HEK293 (cell line): ENCODE measurements around the gene NAIF1.
A peak's percentile ranks its signal among the peaks of the same experiment; 100 is the strongest.

ENCODE experiments used
- CTCF ChIA-PET: fragments of 350-600 bp; formaldehyde crosslinking; extraction: SDS; loops from one replicate; lab custom pipeline; 2021; ENCODE audit warnings: antibody characterized with exemption; lab: Yijun Ruan, JAX
- POLR2A ChIA-PET: fragments of 300-600 bp; formaldehyde crosslinking; extraction: SDS; loops from one replicate; lab custom pipeline; 2020; ENCODE audit warnings: antibody characterized with exemption, inconsistent platforms; lab: Yijun Ruan, JAX
- H3K27ac ChIP-seq: fragments of 200-500 bp; sonication (Bioruptor generic); 2 replicates; pipeline ENCODE4 v1.5.1; 2014; ENCODE audit warnings: low read depth, low read length, control low read depth, inconsistent platforms; ENCODE audit errors: extremely low read depth
- H3K36me3 ChIP-seq, 2 experiments: fragments of 200-500 bp in 1 of 2; sonication (Bioruptor generic) in 1 of 2; 1 replicate in 1 of 2; 2 replicates in 1 of 2; pipeline ENCODE4 v1.5.1; 2014 to 2017; ENCODE audit warnings: inconsistent platforms in 2 of 2, low read length in 2 of 2; ENCODE audit not compliant: control insufficient read depth in 2 of 2, insufficient read depth in 1 of 2
- H3K4me1 ChIP-seq: fragments of 200-500 bp; sonication (Bioruptor generic); 2 replicates; pipeline ENCODE4 v1.5.1; 2014; ENCODE audit warnings: mild to moderate bottlenecking, low read length, inconsistent platforms; ENCODE audit not compliant: control insufficient read depth, insufficient read depth
- H3K4me3 ChIP-seq: 2 replicates; pipeline ENCODE4 v1.5.1; 2011; ENCODE audit warnings: low read depth, mild to moderate bottlenecking, control low read depth, low read length, moderate library complexity
- H3K9me3 ChIP-seq: fragments of 200-500 bp; sonication (Bioruptor generic); 2 replicates; pipeline ENCODE4 v1.5.1; 2014; ENCODE audit warnings: low read depth, low read length, inconsistent platforms; ENCODE audit not compliant: control insufficient read depth, insufficient read depth
- FEZF1 ChIP-seq: fragments of 450-650 bp; formaldehyde crosslinking; IDR thresholded peaks from 2 replicates; pipeline ENCODE4 v1.5.1; 2016; ENCODE audit warnings: missing biosample characterization, missing genetic modification characterization
- GLIS1 ChIP-seq: fragments of 450-650 bp; formaldehyde crosslinking; IDR thresholded peaks from 2 replicates; pipeline ENCODE4 v1.5.1; 2016; ENCODE audit warnings: missing biosample characterization, missing genetic modification characterization
- GLIS2 ChIP-seq: fragments of 450-650 bp; formaldehyde crosslinking; IDR thresholded peaks from 2 replicates; pipeline ENCODE4 v1.5.1; 2016; ENCODE audit warnings: missing biosample characterization, missing genetic modification characterization
- KLF16 ChIP-seq: fragments of 450-650 bp; formaldehyde crosslinking; IDR thresholded peaks from 2 replicates; pipeline ENCODE4 v1.5.1; 2017; ENCODE audit warnings: missing biosample characterization, missing genetic modification characterization
- OVOL3 ChIP-seq: fragments of 450-650 bp; formaldehyde crosslinking; IDR thresholded peaks from 2 replicates; pipeline ENCODE4 v1.5.1; 2016; ENCODE audit warnings: missing biosample characterization, missing genetic modification characterization
- SCRT2 ChIP-seq: fragments of 450-650 bp; formaldehyde crosslinking; IDR thresholded peaks from 2 replicates; pipeline ENCODE4 v1.5.1; 2016; ENCODE audit warnings: missing biosample characterization, missing genetic modification characterization
- ZFP37 ChIP-seq: fragments of 450-650 bp; formaldehyde crosslinking; IDR thresholded peaks from 2 replicates; pipeline ENCODE4 v1.5.1; 2016; ENCODE audit warnings: missing biosample characterization, missing genetic modification characterization
- ZFP41 ChIP-seq: fragments of 450-650 bp; formaldehyde crosslinking; IDR thresholded peaks from 2 replicates; pipeline ENCODE4 v1.5.1; 2016; ENCODE audit warnings: missing biosample characterization, missing genetic modification characterization, borderline replicate concordance
- ZIC2 ChIP-seq: fragments of 450-650 bp; formaldehyde crosslinking; IDR thresholded peaks from 2 replicates; pipeline ENCODE4 v1.5.1; 2016; ENCODE audit warnings: missing biosample characterization, missing genetic modification characterization
- ZNF121 ChIP-seq: fragments of 450-650 bp; formaldehyde crosslinking; IDR thresholded peaks from 2 replicates; pipeline ENCODE4 v1.5.1; 2016; ENCODE audit warnings: missing biosample characterization, missing genetic modification characterization
- ZNF157 ChIP-seq: fragments of 450-650 bp; formaldehyde crosslinking; IDR thresholded peaks from 2 replicates; pipeline ENCODE4 v1.5.1; 2016; ENCODE audit warnings: missing biosample characterization, missing genetic modification characterization
- ZNF266 ChIP-seq: fragments of 450-650 bp; formaldehyde crosslinking; IDR thresholded peaks from 2 replicates; pipeline ENCODE4 v1.5.1; 2016; ENCODE audit warnings: missing biosample characterization, missing genetic modification characterization, low read depth
- ZNF274 ChIP-seq, 2 experiments: fragments of 200-500 bp in 1 of 2; fragments of 450-650 bp in 1 of 2; sonication (Bioruptor generic) in 1 of 2; formaldehyde crosslinking in 1 of 2; IDR thresholded peaks; 2 replicates each; pipeline versions ENCODE4 v1.5.1 to v1.6.1; 2014 to 2016; ENCODE audit warnings: borderline replicate concordance in 1 of 2, inconsistent platforms in 1 of 2, low read length in 1 of 2, missing biosample characterization in 1 of 2, missing genetic modification characterization in 1 of 2
- ZNF292 ChIP-seq: fragments of 450-650 bp; formaldehyde crosslinking; IDR thresholded peaks from 2 replicates; pipeline ENCODE4 v1.5.1; 2016; ENCODE audit warnings: low read depth, missing biosample characterization, missing genetic modification characterization, borderline replicate concordance
- ZNF404 ChIP-seq: fragments of 450-650 bp; formaldehyde crosslinking; IDR thresholded peaks from 2 replicates; pipeline ENCODE4 v1.5.1; 2017; ENCODE audit warnings: missing biosample characterization, missing genetic modification characterization
- ZNF548 ChIP-seq: fragments of 450-650 bp; formaldehyde crosslinking; IDR thresholded peaks from 2 replicates; pipeline ENCODE4 v1.5.1; 2016; ENCODE audit warnings: missing biosample characterization, missing genetic modification characterization
- ZNF549 ChIP-seq: fragments of 450-650 bp; IDR thresholded peaks from 2 replicates; pipeline ENCODE4 v1.5.1; 2018; ENCODE audit warnings: missing biosample characterization, missing genetic modification characterization, mild to moderate bottlenecking, inconsistent platforms, moderate library complexity
- ZNF560 ChIP-seq: fragments of 450-650 bp; formaldehyde crosslinking; IDR thresholded peaks from 2 replicates; pipeline ENCODE4 v1.5.1; 2017; ENCODE audit warnings: missing biosample characterization, missing genetic modification characterization, borderline replicate concordance
- ZNF561 ChIP-seq: fragments of 450-650 bp; IDR thresholded peaks from 2 replicates; pipeline ENCODE4 v1.5.1; 2018; ENCODE audit warnings: missing biosample characterization, missing genetic modification characterization, borderline replicate concordance
- ZNF621 ChIP-seq: fragments of 450-650 bp; formaldehyde crosslinking; IDR thresholded peaks from 2 replicates; pipeline ENCODE4 v1.5.1; 2017; ENCODE audit warnings: missing biosample characterization, missing genetic modification characterization
- ZNF623 ChIP-seq: fragments of 450-650 bp; formaldehyde crosslinking; IDR thresholded peaks from 2 replicates; pipeline ENCODE4 v1.5.1; 2016; ENCODE audit warnings: missing biosample characterization, missing genetic modification characterization
- ZNF660 ChIP-seq: fragments of 450-650 bp; IDR thresholded peaks from 2 replicates; pipeline ENCODE4 v1.5.1; 2018; ENCODE audit warnings: missing biosample characterization, mild to moderate bottlenecking, missing genetic modification characterization
- ZNF747 ChIP-seq: fragments of 450-650 bp; formaldehyde crosslinking; IDR thresholded peaks from 2 replicates; pipeline ENCODE4 v1.5.1; 2016; ENCODE audit warnings: missing biosample characterization, missing genetic modification characterization
- ZNF768 ChIP-seq: fragments of 450-650 bp; formaldehyde crosslinking; IDR thresholded peaks from 2 replicates; pipeline ENCODE4 v1.5.1; 2018; ENCODE audit warnings: missing biosample characterization, mild to moderate bottlenecking, missing genetic modification characterization
- ZNF791 ChIP-seq: fragments of 450-650 bp; formaldehyde crosslinking; IDR thresholded peaks from 2 replicates; pipeline ENCODE4 v1.5.1; 2016; ENCODE audit warnings: missing biosample characterization, missing genetic modification characterization
- ZSCAN23 ChIP-seq: fragments of 450-650 bp; formaldehyde crosslinking; IDR thresholded peaks from 2 replicates; pipeline ENCODE4 v1.5.1; 2016; ENCODE audit warnings: missing biosample characterization, missing genetic modification characterization
- TF ChIP-seq, protein P1 (sequence below): fragments of 450-650 bp; formaldehyde crosslinking; IDR thresholded peaks from 2 replicates; pipeline ENCODE4 v1.5.1; 2016; ENCODE audit warnings: missing biosample characterization, missing genetic modification characterization
- TF ChIP-seq, protein P2 (sequence below): fragments of 450-650 bp; formaldehyde crosslinking; IDR thresholded peaks from 2 replicates; pipeline ENCODE4 v1.5.0; 2017; ENCODE audit warnings: missing biosample characterization, missing genetic modification characterization, borderline replicate concordance
- TF ChIP-seq, protein P3 (sequence below): fragments of 450-650 bp; IDR thresholded peaks from 2 replicates; pipeline ENCODE4 v1.5.1; 2018; ENCODE audit warnings: missing biosample characterization, missing genetic modification characterization
- TF ChIP-seq, protein P4 (sequence below): fragments of 450-650 bp; formaldehyde crosslinking; IDR thresholded peaks from 2 replicates; pipeline ENCODE4 v1.5.1; 2016; ENCODE audit warnings: missing biosample characterization, missing genetic modification characterization

NAIF1 gene

DNA sequence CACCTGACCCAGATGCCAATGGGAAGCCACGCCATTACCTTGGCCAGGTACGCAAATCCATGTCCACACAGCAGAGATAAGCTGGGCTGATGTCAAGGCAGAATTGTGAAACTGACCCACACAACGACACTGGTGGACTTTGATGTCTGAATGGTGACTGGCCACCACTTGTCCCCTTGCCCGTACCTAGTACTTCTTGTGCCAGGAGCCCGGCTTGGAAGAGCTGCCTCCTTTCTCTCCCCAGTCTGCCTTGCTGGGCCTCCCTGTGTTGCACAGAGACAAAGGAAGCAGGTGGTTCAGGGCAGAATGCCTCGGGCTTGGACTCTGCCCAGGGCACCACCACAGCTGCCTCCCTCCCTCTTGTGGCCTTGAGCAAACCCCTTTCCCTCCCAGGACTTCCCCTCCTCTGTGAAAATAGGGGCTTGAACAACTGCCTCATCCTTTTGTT, 37.1 kb upstream of the NAIF1 start:
- Histone ChIP-seq H3K9me3 (no peaks in the 10 kb centered on the region), H3K4me1 (no peaks in the 10 kb centered on the region), H3K27ac (no peak overlapping the region), H3K36me3 (peaks cover 0 to 75% of the 10 kb centered on the region in 2 experiments; a peak in 2 of 3 replicates), H3K4me3 (no peak overlapping the region)
- TF ChIP-seq ZNF747 (tag by site-specific recombination) (no peak), ZFP41 (tag by site-specific recombination) (no peak), ZNF561 (no peak), ZFP37 (tag by site-specific recombination) (no peak), ZNF121 (tag by site-specific recombination) (no peak), ZNF549 (tag by site-specific recombination) (no peak), FEZF1 (tag by site-specific recombination) (no peak), ZNF660 (tag by site-specific recombination) (no peak), ZNF623 (tag by site-specific recombination) (no peak), GLIS2 (tag by site-specific recombination) (no peak), ZNF266 (tag by site-specific recombination) (no peak), ZNF560 (no peak), ZNF157 (no peak), ZNF548 (tag by site-specific recombination) (no peak)
- TF ChIP-seq, protein P1, sequence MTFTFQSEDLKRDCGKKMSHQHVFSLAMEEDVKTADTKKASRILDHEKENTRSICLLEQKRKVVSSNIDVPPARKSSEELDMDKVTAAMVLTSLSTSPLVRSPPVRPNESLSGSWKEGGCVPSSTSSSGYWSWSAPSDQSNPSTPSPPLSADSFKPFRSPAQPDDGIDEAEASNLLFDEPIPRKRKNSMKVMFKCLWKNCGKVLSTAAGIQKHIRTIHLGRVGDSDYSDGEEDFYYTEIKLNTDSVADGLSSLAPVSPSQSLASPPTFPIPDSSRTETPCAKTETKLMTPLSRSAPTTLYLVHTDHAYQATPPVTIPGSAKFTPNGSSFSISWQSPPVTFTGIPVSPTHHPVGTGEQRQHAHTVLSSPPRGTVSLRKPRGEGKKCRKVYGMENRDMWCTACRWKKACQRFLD (tag by site-specific recombination): no peak
- TF ChIP-seq, protein P2, sequence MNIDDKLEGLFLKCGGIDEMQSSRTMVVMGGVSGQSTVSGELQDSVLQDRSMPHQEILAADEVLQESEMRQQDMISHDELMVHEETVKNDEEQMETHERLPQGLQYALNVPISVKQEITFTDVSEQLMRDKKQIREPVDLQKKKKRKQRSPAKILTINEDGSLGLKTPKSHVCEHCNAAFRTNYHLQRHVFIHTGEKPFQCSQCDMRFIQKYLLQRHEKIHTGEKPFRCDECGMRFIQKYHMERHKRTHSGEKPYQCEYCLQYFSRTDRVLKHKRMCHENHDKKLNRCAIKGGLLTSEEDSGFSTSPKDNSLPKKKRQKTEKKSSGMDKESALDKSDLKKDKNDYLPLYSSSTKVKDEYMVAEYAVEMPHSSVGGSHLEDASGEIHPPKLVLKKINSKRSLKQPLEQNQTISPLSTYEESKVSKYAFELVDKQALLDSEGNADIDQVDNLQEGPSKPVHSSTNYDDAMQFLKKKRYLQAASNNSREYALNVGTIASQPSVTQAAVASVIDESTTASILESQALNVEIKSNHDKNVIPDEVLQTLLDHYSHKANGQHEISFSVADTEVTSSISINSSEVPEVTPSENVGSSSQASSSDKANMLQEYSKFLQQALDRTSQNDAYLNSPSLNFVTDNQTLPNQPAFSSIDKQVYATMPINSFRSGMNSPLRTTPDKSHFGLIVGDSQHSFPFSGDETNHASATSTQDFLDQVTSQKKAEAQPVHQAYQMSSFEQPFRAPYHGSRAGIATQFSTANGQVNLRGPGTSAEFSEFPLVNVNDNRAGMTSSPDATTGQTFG: no peak
- TF ChIP-seq, protein P3, sequence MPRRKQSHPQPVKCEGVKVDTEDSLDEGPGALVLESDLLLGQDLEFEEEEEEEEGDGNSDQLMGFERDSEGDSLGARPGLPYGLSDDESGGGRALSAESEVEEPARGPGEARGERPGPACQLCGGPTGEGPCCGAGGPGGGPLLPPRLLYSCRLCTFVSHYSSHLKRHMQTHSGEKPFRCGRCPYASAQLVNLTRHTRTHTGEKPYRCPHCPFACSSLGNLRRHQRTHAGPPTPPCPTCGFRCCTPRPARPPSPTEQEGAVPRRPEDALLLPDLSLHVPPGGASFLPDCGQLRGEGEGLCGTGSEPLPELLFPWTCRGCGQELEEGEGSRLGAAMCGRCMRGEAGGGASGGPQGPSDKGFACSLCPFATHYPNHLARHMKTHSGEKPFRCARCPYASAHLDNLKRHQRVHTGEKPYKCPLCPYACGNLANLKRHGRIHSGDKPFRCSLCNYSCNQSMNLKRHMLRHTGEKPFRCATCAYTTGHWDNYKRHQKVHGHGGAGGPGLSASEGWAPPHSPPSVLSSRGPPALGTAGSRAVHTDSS (tag by site-specific recombination): no peak
- POLR2A ChIA-PET: interaction anchor here (0.8 kb wide), 1 partner anchor 10 kb away, joined by 3 read pairs; no protein-coding TSS in a partner anchor
- CTCF ChIA-PET: interaction anchor here (0.7 to 8.0 kb wide), 4 partner anchors 10 to 163 kb away, joined by 3 to 88 read pairs (median 4); no protein-coding TSS in a partner anchor

DNA sequence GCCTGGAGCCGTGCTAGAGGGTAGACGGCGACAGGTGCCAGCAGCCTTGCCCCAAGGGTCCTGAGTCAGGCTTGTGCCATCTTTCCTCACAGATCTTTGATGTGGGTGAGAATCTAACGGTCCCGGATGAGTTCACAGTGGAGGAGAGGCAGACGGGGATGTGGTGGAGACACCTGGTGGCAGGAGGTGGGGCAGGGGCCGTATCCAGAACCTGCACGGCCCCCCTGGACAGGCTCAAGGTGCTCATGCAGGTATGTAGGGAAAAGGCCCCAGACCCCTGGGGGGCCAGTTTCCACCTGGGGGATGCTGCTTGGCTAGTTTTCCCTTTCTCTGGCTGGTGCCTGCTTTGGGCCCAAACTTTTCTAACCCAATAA, 36.5 kb upstream of the NAIF1 start:
- Histone ChIP-seq H3K9me3 (no peaks in the 10 kb centered on the region), H3K4me3 (no peak overlapping the region), H3K27ac (no peak overlapping the region), H3K36me3 (peaks cover 0 to 72% of the 10 kb centered on the region in 2 experiments; a peak in 2 of 3 replicates), H3K4me1 (no peaks in the 10 kb centered on the region)
- CTCF ChIA-PET: interaction anchor here (0.7 to 8.0 kb wide), 2 partner anchors 9 to 13 kb away, joined by 3 to 88 read pairs; no protein-coding TSS in a partner anchor
- POLR2A ChIA-PET: no interaction called here
- TF ChIP-seq ZIC2 (tag by site-specific recombination) (no peak), ZSCAN23 (tag by site-specific recombination) (no peak), ZNF404 (no peak), OVOL3 (tag by site-specific recombination) (no peak), ZNF768 (tag by site-specific recombination) (no peak), KLF16 (tag by site-specific recombination) (no peak), SCRT2 (tag by site-specific recombination) (peak; percentile 53), ZNF274 (IDR thresholded peaks at IDR 0.05; ENCODE audit: low read length) (no peak), ZNF274 (tag by site-specific recombination; IDR thresholded peaks at IDR 0.05; ENCODE audit: borderline replicate concordance) (no peak), ZNF292 (tag by site-specific recombination) (no peak), ZNF621 (tag by site-specific recombination) (no peak), GLIS1 (0 out of 2 replicates have a peak, but pooled peaks have one; percentile 20), ZNF791 (no peak)
- TF ChIP-seq, protein P4, sequence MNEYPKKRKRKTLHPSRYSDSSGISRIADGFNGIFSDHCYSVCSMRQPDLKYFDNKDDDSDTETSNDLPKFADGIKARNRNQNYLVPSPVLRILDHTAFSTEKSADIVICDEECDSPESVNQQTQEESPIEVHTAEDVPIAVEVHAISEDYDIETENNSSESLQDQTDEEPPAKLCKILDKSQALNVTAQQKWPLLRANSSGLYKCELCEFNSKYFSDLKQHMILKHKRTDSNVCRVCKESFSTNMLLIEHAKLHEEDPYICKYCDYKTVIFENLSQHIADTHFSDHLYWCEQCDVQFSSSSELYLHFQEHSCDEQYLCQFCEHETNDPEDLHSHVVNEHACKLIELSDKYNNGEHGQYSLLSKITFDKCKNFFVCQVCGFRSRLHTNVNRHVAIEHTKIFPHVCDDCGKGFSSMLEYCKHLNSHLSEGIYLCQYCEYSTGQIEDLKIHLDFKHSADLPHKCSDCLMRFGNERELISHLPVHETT: no peak
